K562 (cell line): ENCODE data around the gene CCAR1. TPM values are rescaled to one million over a fixed set of nuclear protein-coding genes. Genes with fewer than 3 reads are reported as not detected.

Source experiments
- ARHGAP35 ChIP-seq: fragments of 450-650 bp; IDR thresholded peaks from 2 replicates; pipeline ENCODE4 v1.6.1; 2018; ENCODE audit not compliant: partially characterized antibody
- BHLHE40 ChIP-seq: IDR thresholded peaks from 2 replicates; pipeline ENCODE4 v1.6.1; 2011; ENCODE audit warnings: low read length, improper control_type of control experiment
- FOXJ2 ChIP-seq: fragments of 200-800 bp; sonication (Bioruptor generic); IDR thresholded peaks from 2 replicates; pipeline ENCODE4 v1.6.1; 2016; ENCODE audit warnings: missing genetic modification characterization, missing compliant biosample characterization
- HDAC8 ChIP-seq: fragments of 450-650 bp; IDR thresholded peaks from 2 replicates; pipeline ENCODE4 v1.6.1; 2016; ENCODE audit warnings: mild to moderate bottlenecking, missing genetic modification characterization, moderate library complexity, missing compliant biosample characterization
- MAFF ChIP-seq: IDR thresholded peaks from 2 replicates; pipeline ENCODE4 v1.6.1; 2012; ENCODE audit warnings: low read length, improper control_type of control experiment
- RCOR1 ChIP-seq, 2 experiments: IDR thresholded peaks; 2 replicates each; pipeline ENCODE4 v1.6.1; 2012; ENCODE audit warnings: low read depth in 2 of 2, low read length in 2 of 2, borderline replicate concordance in 1 of 2, improper control_type of control experiment in 1 of 2
- TAF9B ChIP-seq: fragments of 450-650 bp; IDR thresholded peaks from 2 replicates; pipeline ENCODE4 v1.6.1; 2018; ENCODE audit warnings: mild to moderate bottlenecking; ENCODE audit not compliant: partially characterized antibody
- ZFPM2 ChIP-seq: fragments of 250-450 bp; sonication (Bioruptor Pico); IDR thresholded peaks from 2 replicates; pipeline ENCODE4 v1.5.1; 2022; ENCODE audit warnings: mild to moderate bottlenecking
- ZFX ChIP-seq: sonication (generic); formaldehyde crosslinking; IDR thresholded peaks from 2 replicates; pipeline ENCODE4 v1.8.0; 2022; ENCODE audit warnings: mild to moderate bottlenecking, missing genetic modification reagents, moderate library complexity
- ZNF217 ChIP-seq: sonication (generic); formaldehyde crosslinking; IDR thresholded peaks from 2 replicates; pipeline ENCODE4 v1.8.0; 2022; ENCODE audit warnings: mild to moderate bottlenecking, missing genetic modification reagents
- ZNF24 ChIP-seq: fragments of 450-650 bp; IDR thresholded peaks from 2 replicates; pipeline ENCODE4 v1.6.1; 2016
- polyA plus RNA-seq, 8 experiments: library from polyadenylated mRNA; depleted of rRNA in 4 of 8; stranded (reverse) in 5 of 8; unstranded in 3 of 8; fragments of >200 nt; fragmentation: Nextera tagmentation in 2 of 8; fragmentation: Illumina TruSeq in 1 of 8; extraction: Ambion mirVana in 2 of 8; extraction: Trizol in 1 of 8; gene quantifications; 2 replicates each; pipeline versions ENCODE4 v1.2.1 to v1.2.3, GENCODE V29; 2011 to 2014; ENCODE audit warnings: inconsistent platforms in 1 of 8, missing spikeins in 1 of 8
- total RNA-seq, 7 experiments: library from RNA; depleted of rRNA in 6 of 7; stranded (reverse); fragments of >200 nt in 6 of 7; fragmentation: Illumina TruSeq in 2 of 7; extraction: Trizol in 2 of 7; gene quantifications; 2 replicates each; pipeline versions ENCODE4 v1.2.1 to v1.2.3, GENCODE V29; 2011 to 2021; ENCODE audit warnings: low replicate concordance in 1 of 7
- TF ChIP-seq, protein P1 (sequence below): sonication (generic); formaldehyde crosslinking; IDR thresholded peaks from 2 replicates; pipeline ENCODE4 v1.8.1; 2023; ENCODE audit warnings: missing genetic modification reagents, mild to moderate bottlenecking, borderline replicate concordance
- TF ChIP-seq, protein P2 (sequence below), 2 experiments: fragments of 450-650 bp; conservative IDR thresholded peaks; 2 replicates each; pipeline ENCODE4 v1.6.1; 2017; ENCODE audit warnings: mild to moderate bottlenecking in 2 of 2, moderate library complexity in 2 of 2
- TF ChIP-seq, protein P3 (sequence below): sonication (generic); formaldehyde crosslinking; IDR thresholded peaks from 2 replicates; pipeline ENCODE4 v1.8.0; 2022; ENCODE audit warnings: mild to moderate bottlenecking, low read depth, missing genetic modification reagents
- TF ChIP-seq, protein P4 (sequence below): fragments of 250-450 bp; sonication (Bioruptor Pico); IDR thresholded peaks from 2 replicates; pipeline ENCODE4 v1.8.0; 2022; ENCODE audit warnings: moderate library complexity, mild to moderate bottlenecking, inconsistent platforms
- TF ChIP-seq, protein P5 (sequence below): fragments of 450-650 bp; formaldehyde crosslinking; conservative IDR thresholded peaks from 2 replicates; pipeline ENCODE4 v1.4.0; 2022; ENCODE audit warnings: mild to moderate bottlenecking, missing genetic modification characterization

Gene CCAR1
- total and polyA plus RNA-seq, 9 of the 15 experiments (the other 6 are each of a cell fraction or from before 2014, with no cell fraction given): 44.8 to 173 (median 111) TPM

DNA sequence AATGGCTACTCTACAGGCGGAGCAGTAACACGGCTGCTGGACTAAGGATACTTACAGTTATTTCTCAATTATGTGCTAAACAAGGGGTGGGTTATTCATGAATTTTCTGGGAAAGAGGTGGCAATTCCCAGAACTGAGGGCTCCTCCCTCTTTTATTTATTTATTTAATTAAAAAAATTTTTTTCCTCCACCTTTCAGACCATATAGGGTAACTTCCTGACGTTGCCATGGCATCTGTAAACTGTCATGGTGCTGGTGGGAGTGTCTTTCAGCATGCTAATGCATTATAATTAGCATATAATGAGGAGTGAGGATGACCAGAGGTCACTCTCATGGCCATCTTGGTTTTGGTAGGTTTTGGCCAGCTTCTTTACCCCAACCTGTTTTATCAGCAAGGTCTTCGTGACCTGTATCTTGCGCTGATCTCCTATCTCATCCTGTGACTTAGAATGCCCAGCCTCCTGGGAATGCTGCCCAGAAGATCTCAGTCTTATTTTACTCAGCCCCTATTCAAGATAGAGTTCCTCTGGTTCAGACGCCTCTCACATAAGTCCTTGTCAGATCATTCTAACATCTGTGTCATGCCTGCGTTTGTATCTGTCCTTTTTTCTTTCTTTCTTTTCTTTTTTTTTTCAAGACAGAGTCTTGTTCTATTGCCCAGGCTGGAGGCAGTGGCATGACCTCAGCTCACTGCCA, 90.4 kb downstream of the CCAR1 start (continued):
- TF ChIP-seq, protein P1, sequence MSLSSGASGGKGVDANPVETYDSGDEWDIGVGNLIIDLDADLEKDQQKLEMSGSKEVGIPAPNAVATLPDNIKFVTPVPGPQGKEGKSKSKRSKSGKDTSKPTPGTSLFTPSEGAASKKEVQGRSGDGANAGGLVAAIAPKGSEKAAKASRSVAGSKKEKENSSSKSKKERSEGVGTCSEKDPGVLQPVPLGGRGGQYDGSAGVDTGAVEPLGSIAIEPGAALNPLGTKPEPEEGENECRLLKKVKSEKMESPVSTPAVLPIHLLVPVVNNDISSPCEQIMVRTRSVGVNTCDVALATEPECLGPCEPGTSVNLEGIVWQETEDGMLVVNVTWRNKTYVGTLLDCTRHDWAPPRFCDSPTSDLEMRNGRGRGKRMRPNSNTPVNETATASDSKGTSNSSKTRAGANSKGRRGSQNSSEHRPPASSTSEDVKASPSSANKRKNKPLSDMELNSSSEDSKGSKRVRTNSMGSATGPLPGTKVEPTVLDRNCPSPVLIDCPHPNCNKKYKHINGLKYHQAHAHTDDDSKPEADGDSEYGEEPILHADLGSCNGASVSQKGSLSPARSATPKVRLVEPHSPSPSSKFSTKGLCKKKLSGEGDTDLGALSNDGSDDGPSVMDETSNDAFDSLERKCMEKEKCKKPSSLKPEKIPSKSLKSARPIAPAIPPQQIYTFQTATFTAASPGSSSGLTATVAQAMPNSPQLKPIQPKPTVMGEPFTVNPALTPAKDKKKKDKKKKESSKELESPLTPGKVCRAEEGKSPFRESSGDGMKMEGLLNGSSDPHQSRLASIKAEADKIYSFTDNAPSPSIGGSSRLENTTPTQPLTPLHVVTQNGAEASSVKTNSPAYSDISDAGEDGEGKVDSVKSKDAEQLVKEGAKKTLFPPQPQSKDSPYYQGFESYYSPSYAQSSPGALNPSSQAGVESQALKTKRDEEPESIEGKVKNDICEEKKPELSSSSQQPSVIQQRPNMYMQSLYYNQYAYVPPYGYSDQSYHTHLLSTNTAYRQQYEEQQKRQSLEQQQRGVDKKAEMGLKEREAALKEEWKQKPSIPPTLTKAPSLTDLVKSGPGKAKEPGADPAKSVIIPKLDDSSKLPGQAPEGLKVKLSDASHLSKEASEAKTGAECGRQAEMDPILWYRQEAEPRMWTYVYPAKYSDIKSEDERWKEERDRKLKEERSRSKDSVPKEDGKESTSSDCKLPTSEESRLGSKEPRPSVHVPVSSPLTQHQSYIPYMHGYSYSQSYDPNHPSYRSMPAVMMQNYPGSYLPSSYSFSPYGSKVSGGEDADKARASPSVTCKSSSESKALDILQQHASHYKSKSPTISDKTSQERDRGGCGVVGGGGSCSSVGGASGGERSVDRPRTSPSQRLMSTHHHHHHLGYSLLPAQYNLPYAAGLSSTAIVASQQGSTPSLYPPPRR (CRISPR knock-in tag): no peak
- TF ChIP-seq BHLHE40 (no peak), HDAC8 (tag) (0 out of 2 replicates have a peak, but pooled peaks have one; percentile 42), ZNF24 (no peak), ZFPM2 (no peak), TAF9B (no peak), ZFX (CRISPR knock-in tag) (no peak), ZNF217 (CRISPR knock-in tag) (no peak), ARHGAP35 (no peak), RCOR1 (IDR thresholded peaks at IDR 0.05; ENCODE audit: borderline replicate concordance in 1 of 2, low read depth in 2 of 2, low read length in 2 of 2) (0 out of 4 replicates have a peak, but pooled peaks of 1 of the 2 experiments have one; percentile 20), MAFF (no peak), FOXJ2 (tag) (0 out of 2 replicates have a peak, but pooled peaks have one; percentile 57)
- TF ChIP-seq, protein P2, sequence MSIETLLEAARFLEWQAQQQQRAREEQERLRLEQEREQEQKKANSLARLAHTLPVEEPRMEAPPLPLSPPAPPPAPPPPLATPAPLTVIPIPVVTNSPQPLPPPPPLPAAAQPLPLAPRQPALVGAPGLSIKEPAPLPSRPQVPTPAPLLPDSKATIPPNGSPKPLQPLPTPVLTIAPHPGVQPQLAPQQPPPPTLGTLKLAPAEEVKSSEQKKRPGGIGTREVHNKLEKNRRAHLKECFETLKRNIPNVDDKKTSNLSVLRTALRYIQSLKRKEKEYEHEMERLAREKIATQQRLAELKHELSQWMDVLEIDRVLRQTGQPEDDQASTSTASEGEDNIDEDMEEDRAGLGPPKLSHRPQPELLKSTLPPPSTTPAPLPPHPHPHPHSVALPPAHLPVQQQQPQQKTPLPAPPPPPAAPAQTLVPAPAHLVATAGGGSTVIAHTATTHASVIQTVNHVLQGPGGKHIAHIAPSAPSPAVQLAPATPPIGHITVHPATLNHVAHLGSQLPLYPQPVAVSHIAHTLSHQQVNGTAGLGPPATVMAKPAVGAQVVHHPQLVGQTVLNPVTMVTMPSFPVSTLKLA (conservative IDR thresholded peaks at IDR 0.05): no peak
- TF ChIP-seq, protein P3, sequence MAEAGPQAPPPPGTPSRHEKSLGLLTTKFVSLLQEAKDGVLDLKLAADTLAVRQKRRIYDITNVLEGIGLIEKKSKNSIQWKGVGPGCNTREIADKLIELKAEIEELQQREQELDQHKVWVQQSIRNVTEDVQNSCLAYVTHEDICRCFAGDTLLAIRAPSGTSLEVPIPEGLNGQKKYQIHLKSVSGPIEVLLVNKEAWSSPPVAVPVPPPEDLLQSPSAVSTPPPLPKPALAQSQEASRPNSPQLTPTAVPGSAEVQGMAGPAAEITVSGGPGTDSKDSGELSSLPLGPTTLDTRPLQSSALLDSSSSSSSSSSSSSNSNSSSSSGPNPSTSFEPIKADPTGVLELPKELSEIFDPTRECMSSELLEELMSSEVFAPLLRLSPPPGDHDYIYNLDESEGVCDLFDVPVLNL (CRISPR knock-in tag): no peak
- TF ChIP-seq, protein P4, sequence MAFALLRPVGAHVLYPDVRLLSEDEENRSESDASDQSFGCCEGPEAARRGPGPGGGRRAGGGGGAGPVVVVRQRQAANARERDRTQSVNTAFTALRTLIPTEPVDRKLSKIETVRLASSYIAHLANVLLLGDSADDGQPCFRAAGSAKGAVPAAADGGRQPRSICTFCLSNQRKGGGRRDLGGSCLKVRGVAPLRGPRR (CRISPR knock-in tag): no peak
- TF ChIP-seq, protein P5, sequence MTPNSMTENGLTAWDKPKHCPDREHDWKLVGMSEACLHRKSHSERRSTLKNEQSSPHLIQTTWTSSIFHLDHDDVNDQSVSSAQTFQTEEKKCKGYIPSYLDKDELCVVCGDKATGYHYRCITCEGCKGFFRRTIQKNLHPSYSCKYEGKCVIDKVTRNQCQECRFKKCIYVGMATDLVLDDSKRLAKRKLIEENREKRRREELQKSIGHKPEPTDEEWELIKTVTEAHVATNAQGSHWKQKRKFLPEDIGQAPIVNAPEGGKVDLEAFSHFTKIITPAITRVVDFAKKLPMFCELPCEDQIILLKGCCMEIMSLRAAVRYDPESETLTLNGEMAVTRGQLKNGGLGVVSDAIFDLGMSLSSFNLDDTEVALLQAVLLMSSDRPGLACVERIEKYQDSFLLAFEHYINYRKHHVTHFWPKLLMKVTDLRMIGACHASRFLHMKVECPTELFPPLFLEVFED (CRISPR knock-in tag): 0 out of 2 replicates have a peak, but pooled peaks have one; percentile 36
